ENCODE results near the gene ZBTB7C.

Gene ZBTB7C

GRCh38 chr18:48164116-48164515 is 245.1 kb downstream of the ZBTB7C start:
- no peak for DNase-seq (ENCODE audit: low read depth)
- no peak for TF ChIP-seq CTCF (conservative IDR thresholded peaks at IDR 0.05; ENCODE audit: low read length)
- H3K4me3 ChIP-seq (ENCODE audit: low read length): no peak overlapping the region

GRCh38 chr18:48163738-48164115 is 245.5 kb downstream of the ZBTB7C start:
- no peak for DNase-seq (ENCODE audit: low read depth)
- no peak overlapping the region for H3K4me3 ChIP-seq (ENCODE audit: low read length)
- no peak for TF ChIP-seq CTCF (conservative IDR thresholded peaks at IDR 0.05; ENCODE audit: low read length)

- H3K4me3 ChIP-seq (ENCODE audit: low read length): no peak overlapping the region
- no peak for DNase-seq (ENCODE audit: low read depth)
- TF ChIP-seq CTCF (conservative IDR thresholded peaks at IDR 0.05; ENCODE audit: low read length): no peak
Measured at GRCh38 chr18:48162956-48163737, 246.0 kb downstream of the ZBTB7C start.

- DNase-seq (ENCODE audit: low read depth): no peak
- TF ChIP-seq CTCF (conservative IDR thresholded peaks at IDR 0.05; ENCODE audit: low read length): no peak
- peak overlapping the region; percentile 64 for H3K4me3 ChIP-seq (ENCODE audit: low read length)
Measured at GRCh38 chr18:48161911-48162698, 247.1 kb downstream of the ZBTB7C start.

- DNase-seq (ENCODE audit: low read depth): peak; percentile 47
- H3K4me3 ChIP-seq (ENCODE audit: low read length): peak overlapping the region; percentile 64
- TF ChIP-seq CTCF (conservative IDR thresholded peaks at IDR 0.05; ENCODE audit: low read length): no peak
Measured at GRCh38 chr18:48161191-48161910, 247.8 kb downstream of the ZBTB7C start.

- no peak for TF ChIP-seq CTCF (conservative IDR thresholded peaks at IDR 0.05; ENCODE audit: low read length)
- peak overlapping the region; percentile 64; the same call in 1 of the 2 replicates for H3K4me3 ChIP-seq (ENCODE audit: low read length)
- DNase-seq (ENCODE audit: low read depth): no peak
Measured at GRCh38 chr18:48160622-48161021, 248.6 kb downstream of the ZBTB7C start.

All from AG10803 (cell line).